Measurements from ENCODE around the gene PAGR1. TPM values are rescaled to one million over a fixed set of nuclear protein-coding genes. Genes with fewer than 3 reads are reported as not detected.
"Not testable (repeated sequence)": the region's sequence is repeated elsewhere in the genome, so short reads cannot be mapped to it uniquely, and the experiment has no call there.

PAGR1 gene
- total RNA-seq, 1 donor from 2014 or later, result 29.1 TPM

DNA sequence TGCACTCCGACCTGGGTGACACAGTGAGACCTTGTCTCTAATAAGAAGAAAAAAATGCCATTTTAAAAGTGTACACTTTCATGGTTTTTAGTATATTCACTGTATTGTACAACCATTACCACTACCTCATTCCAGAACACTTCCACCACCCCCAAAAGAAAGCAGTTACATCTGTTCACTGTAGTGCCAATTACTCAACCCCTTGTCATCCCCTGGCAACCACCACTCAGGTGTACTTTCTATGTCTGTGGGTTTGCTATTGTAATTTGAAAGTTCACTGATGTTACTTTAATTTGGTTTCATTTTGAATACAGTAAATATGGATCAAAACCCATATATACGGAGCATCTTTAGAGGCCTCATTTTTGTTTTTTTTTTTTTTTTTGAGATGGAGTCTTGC, 31.8 kb upstream of the PAGR1 start:
- TF ChIP-seq, protein P1, sequence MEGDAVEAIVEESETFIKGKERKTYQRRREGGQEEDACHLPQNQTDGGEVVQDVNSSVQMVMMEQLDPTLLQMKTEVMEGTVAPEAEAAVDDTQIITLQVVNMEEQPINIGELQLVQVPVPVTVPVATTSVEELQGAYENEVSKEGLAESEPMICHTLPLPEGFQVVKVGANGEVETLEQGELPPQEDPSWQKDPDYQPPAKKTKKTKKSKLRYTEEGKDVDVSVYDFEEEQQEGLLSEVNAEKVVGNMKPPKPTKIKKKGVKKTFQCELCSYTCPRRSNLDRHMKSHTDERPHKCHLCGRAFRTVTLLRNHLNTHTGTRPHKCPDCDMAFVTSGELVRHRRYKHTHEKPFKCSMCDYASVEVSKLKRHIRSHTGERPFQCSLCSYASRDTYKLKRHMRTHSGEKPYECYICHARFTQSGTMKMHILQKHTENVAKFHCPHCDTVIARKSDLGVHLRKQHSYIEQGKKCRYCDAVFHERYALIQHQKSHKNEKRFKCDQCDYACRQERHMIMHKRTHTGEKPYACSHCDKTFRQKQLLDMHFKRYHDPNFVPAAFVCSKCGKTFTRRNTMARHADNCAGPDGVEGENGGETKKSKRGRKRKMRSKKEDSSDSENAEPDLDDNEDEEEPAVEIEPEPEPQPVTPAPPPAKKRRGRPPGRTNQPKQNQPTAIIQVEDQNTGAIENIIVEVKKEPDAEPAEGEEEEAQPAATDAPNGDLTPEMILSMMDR (IDR thresholded peaks at IDR 0.05), result no peak
- Mint-ChIP-seq H3K4me1 (ENCODE audit: unreplicated experiment) (peaks cover 13% of the 10 kb centered on the region), H3K36me3 (ENCODE audit: unreplicated experiment) (no peaks in the 10 kb centered on the region), H3K9me3 (ENCODE audit: unreplicated experiment) (no peaks in the 10 kb centered on the region), H3K4me3 (ENCODE audit: unreplicated experiment) (no peak overlapping the region), H3K27me3 (ENCODE audit: unreplicated experiment) (peaks cover 5% of the 10 kb centered on the region), H3K27ac (ENCODE audit: unreplicated experiment) (no peak overlapping the region)
- no peak for DNase-seq (ENCODE audit: extremely low spot score, unreplicated experiment)

DNA sequence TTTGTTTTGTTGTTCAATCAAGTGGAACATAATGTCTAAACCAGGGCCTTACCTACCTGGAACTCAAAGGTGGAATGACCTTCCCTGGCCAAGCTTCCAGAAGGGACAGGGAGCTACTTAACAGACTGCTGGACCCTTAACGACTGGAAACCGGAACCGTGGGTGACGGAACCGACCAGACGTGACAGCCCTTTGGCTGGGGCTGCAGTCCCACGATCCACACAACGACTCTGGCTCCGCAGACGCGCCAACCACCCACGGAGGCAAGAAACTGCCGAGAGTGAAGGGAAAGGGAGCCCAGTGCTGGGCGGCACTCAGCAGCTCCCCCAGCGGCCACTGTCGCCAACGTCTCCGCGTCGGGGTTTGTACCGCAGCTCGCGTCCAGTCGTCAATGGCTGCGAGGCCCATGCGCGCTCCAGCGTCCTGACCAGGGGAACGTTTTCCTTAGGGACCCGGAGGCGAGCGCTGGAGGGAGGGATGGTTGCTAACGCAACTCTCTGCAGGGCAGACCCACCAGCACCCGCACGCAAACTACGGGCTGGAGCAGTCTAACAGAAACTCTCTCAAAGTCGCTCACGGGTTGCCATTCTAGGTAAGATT, 31.0 kb upstream of the PAGR1 start:
- peak overlapping the region; percentile 62 for H3K4me3 Mint-ChIP-seq (ENCODE audit: unreplicated experiment)
- H3K4me1 Mint-ChIP-seq (ENCODE audit: unreplicated experiment), result peaks cover 12% of the 10 kb centered on the region
- DNase-seq (ENCODE audit: extremely low spot score, unreplicated experiment), result no peak
- no peaks in the 10 kb centered on the region for H3K9me3 Mint-ChIP-seq (ENCODE audit: unreplicated experiment)
- TF ChIP-seq, protein P1 (IDR thresholded peaks at IDR 0.05), result peak; percentile 72
- no peaks in the 10 kb centered on the region for H3K36me3 Mint-ChIP-seq (ENCODE audit: unreplicated experiment)
- no peak overlapping the region for H3K27ac Mint-ChIP-seq (ENCODE audit: unreplicated experiment)
- H3K27me3 Mint-ChIP-seq (ENCODE audit: unreplicated experiment), result peaks cover 5% of the 10 kb centered on the region

DNA sequence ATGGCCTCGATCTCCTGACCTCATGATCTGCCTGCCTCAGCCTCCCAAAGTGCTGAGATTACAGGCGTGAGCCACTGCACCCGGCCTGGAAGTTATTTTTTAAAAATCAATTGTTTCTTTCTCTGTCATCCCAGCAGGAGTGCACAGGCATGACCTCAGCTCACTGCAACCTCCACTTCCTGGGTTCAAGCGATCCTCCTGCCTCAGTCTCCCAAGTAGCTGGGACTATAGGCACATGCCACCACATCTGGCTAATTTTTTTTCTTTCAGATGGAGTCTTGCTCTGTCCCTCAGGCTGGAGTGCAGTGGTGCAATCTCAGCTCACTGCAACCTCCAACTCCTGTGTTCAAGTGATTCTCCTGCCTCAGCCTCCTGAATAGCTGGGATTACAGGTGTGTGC, 28.8 kb upstream of the PAGR1 start:
- H3K4me3 Mint-ChIP-seq (ENCODE audit: unreplicated experiment); H3K27me3 Mint-ChIP-seq (ENCODE audit: unreplicated experiment): not testable (repeated sequence)

DNA sequence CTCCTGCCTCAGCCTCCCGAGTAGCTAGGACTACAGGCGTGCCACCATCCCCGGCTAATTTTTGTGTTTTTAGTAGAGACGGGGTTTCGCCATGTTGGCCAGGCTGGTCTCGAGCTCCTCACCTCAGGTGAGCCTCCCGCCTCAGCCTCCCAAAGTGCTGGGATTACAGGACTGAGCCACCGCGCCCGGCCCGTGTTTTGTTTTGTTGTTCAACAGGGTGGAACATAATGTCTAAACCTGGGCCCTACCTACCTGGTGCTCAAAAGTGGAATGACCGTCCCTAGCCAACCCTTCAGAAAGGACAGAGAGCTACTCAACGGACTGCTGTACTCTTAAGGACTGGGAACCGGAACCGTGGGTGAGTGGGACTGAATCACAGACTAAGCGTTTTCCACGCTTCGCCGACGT, 26.2 kb upstream of the PAGR1 start:
- no peak for DNase-seq (ENCODE audit: extremely low spot score, unreplicated experiment)
- Mint-ChIP-seq H3K27ac (ENCODE audit: unreplicated experiment) (peak overlapping the region; percentile 97), H3K36me3 (ENCODE audit: unreplicated experiment) (no peaks in the 10 kb centered on the region), H3K9me3 (ENCODE audit: unreplicated experiment) (no peaks in the 10 kb centered on the region), H3K27me3 (ENCODE audit: unreplicated experiment) (no peaks in the 10 kb centered on the region), H3K4me3 (ENCODE audit: unreplicated experiment) (peak overlapping the region; percentile 100), H3K4me1 (ENCODE audit: unreplicated experiment) (peaks cover 35% of the 10 kb centered on the region)
- TF ChIP-seq, protein P1 (IDR thresholded peaks at IDR 0.05), result no peak

More for the DNA sequence above, 28.8 kb upstream of the PAGR1 start:
- peaks cover 27% of the 10 kb centered on the region for H3K4me1 Mint-ChIP-seq (ENCODE audit: unreplicated experiment)
- not testable (repeated sequence) for H3K9me3 Mint-ChIP-seq (ENCODE audit: unreplicated experiment); H3K36me3 Mint-ChIP-seq (ENCODE audit: unreplicated experiment); H3K27ac Mint-ChIP-seq (ENCODE audit: unreplicated experiment); DNase-seq (ENCODE audit: extremely low spot score, unreplicated experiment)

DNA sequence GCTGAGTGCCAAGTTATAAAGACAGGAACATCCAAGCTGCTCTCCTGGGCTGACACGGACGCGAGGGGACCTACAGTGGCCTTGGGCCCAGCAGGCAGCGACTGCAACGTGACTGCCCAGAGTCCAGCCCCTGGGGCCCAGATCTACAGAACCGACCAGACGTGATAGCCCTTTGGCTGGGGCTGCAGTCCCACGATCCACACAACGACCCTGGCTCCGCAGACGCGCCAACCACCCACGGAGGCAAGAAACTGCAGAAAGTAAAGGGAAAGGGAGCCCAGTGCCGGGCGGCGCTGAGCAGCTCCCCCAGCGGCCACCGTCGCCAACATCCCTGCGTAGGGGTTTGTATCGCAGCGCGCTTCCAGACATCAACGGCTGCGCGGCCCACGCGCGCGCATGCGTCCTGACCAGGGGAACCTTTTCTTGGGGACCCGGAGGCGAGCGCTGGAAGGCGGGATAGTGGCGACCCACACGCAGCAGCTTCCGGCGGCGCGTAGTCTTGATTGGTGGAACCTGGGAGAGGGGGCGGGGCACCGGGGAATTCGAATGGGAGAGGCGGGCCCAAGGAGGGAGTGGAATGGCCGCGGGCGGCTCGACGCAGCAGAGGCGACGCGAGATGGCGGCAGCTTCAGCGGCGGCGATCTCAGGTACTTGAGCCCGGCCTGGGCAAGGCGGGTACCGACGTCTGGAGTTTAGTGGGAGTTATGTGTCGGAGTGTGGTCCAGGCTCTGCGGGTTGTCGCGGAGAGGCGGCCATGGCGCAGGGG, 25.6 kb upstream of the PAGR1 start, which contains the start of gene KIF22:
Gene KIF22 (plus strand): TSS at position 569 of the 766 bp plus-strand sequence. CDS start 9 bp downstream, at position 578.
- peaks cover 30% of the 10 kb centered on the region for H3K4me1 Mint-ChIP-seq (ENCODE audit: unreplicated experiment)
- TF ChIP-seq, protein P1 (IDR thresholded peaks at IDR 0.05), result peak; percentile 77
- no peaks in the 10 kb centered on the region for H3K9me3 Mint-ChIP-seq (ENCODE audit: unreplicated experiment)
- peak within 1 kb of the TSS; percentile 97 for H3K27ac Mint-ChIP-seq (ENCODE audit: unreplicated experiment)
- peak within 1 kb of the TSS; percentile 100 for H3K4me3 Mint-ChIP-seq (ENCODE audit: unreplicated experiment)
- no peaks in the 10 kb centered on the region for H3K27me3 Mint-ChIP-seq (ENCODE audit: unreplicated experiment)
- DNase-seq (ENCODE audit: extremely low spot score, unreplicated experiment), result peak; percentile 100
- no peaks in the 10 kb centered on the region for H3K36me3 Mint-ChIP-seq (ENCODE audit: unreplicated experiment)

All from osteocyte (in vitro differentiated cells).